DMS 273 (cell line): ENCODE data around the gene PACSIN3.
A peak's percentile ranks its signal among the peaks of the same experiment; 100 is the strongest.
"Not testable (repeated sequence)": the region's sequence is repeated elsewhere in the genome, so short reads cannot be mapped to it uniquely, and the experiment has no call there.

ENCODE experiments used
- DNase-seq: peaks from one replicate; lab custom pipeline; 2025; ENCODE audit not compliant: unreplicated experiment; lab: John Stamatoyannopoulos, UW

The PACSIN3 gene

DNA sequence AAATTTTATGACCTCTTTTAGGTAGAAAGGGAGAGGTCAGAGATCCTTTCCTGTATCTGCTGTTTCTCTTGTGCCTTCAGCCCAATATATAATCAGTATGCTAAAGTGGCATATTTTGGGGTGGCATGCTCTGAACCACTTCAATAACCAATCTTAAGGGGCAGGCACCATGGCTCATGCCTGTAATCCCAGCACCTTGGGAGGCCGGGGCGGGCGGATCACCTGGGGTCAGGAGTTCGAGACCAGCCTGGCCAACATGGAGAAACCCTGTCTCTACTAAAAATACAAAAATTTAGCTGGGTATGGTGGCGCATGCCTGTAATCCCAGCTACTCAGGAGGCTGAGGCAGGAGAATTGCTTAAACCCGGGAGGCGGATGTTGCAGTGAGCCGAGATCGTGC lies 11.9 kb upstream of the PACSIN3 start:
- not testable (repeated sequence) for DNase-seq

GRCh38 chr11:47192111-47192510 lies 5.9 kb upstream of the PACSIN3 start:
- no peak for DNase-seq

DNA sequence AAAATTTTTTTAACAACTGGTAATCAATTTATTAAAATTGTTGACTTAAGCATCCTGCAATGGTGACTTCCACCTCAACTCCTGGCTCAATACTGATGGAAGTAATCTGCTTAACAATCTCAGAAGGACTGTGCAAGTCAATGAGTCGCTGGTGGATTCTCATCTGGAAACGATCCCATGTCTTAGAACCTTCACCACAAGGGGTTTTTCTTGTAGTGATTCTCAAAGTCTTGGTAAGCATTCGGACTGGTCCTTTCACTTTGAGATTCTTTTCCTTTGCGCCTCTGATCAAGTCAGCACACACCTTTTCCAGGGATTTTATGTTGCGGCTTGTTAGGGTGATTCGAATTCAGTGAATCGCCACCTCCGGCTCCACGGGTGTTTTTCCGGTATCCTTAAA lies 4.9 kb upstream of the PACSIN3 start:
- DNase-seq, result not testable (repeated sequence)

DNA sequence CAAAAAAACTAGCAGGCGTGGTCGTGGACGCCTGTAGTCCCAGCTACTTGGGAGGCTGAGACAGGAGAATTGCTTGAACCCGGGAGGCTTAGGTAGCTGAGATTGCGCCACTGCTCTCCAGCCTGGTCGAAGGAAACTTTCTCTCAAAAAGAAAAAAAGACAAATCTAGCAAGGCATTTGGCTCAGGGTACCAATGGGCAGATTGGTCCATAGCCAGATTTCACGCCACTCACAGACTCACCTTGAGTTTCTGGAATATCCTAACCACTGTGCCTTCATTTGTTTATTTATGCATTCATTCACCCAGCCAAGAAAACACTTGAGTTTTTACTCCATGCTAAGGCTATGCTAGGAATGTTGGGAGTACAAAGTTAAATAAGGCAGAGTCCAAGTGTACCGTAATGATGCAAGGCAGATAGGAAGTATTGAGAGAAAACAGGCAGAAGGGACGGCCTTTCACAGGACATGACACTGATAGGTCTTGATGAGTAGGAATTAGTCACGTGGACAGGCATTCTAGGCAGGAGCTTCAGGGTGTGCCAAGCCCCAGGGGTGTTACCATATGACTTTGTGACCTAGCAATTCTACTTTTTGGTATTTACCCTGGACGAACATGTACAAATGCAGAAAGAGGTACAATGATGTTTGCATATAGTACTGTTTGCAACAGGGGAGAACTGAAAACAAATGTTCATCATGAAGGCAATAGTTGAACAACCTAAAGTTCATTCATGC lies 3.0 kb upstream of the PACSIN3 start:
- no peak for DNase-seq

DNA sequence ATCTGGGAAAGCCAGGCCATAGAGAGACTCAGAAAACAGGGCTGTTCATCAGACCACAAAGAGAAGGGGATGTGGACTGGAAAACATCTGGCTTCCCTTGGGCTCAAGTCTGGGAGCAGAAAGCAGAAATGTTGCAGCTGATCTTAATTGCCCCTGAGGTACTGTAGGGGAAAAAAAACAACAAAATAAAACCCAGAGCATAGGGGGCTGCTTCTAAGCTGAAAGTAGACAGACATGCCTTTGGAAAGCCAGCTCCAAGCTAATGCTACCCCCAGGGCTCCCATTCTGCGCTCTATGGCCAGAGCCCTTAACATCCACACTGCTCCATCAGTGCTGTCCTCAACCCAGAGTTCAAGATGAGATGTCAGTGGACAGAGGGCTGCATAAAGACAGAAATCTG lies 2.0 kb upstream of the PACSIN3 start:
- peak; percentile 31 for DNase-seq

- DNase-seq, result no peak
Measured at GRCh38 chr11:47187723-47188122, 1.5 kb upstream of the PACSIN3 start.

GRCh38 chr11:47186700-47187695 lies 764 bp upstream of the PACSIN3 start:
- peak; percentile 44 for DNase-seq

GRCh38 chr11:47185305-47186075 lies 744 bp downstream of the PACSIN3 start:
- DNase-seq, result peak; percentile 67

DNA sequence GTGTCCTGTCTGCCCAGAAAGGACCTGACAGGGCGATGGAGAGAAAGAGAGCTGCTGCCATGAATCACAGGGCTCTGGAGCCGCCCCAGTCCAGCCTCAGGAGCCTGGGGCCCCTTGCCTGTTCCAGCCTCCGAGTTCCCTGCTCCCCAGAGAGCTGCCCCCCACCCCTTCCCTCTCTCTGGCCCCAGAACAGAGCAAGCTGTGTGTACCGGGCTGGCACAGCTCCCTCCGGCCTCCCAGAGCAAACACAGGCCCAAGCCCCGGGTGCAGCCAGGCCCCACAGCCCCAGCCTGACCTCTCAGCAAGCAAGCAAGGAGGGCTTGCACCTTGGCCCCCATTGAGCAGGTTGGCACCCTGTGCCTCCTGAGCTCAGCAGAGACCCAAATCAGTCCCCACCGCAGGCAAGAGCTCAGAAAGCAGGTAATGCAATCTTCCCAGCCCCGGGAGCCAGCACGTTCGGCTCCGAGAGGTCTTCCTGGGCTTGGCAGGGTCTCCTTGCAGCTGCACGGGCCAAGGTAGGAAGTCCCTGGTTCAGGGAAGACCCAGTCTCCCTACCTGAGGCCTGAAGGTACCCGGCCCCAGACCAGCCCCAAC lies 1.4 kb downstream of the PACSIN3 start:
- DNase-seq, result no peak

DNA sequence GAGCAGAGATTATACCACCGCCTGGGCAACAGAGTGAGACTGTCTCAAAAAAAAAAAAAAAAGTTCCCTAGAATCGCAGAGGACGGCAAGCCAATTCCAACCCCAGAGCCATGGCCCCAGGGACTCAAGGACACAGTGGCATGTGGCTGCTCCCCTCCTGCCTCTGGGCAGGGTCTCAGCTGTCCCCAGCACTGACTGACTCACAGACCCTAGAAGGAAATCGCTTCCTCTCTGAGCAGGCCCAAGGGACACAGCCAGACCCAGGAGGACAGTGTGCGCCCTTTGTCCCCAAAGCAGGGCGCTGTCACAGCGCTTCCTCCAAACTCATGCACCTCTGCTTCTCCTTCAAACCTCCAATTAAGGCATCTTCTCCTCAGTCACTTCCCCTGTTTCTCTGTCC lies 2.3 kb downstream of the PACSIN3 start:
- no peak for DNase-seq

- DNase-seq, result no peak
Measured at GRCh38 chr11:47183031-47183856, 3.0 kb downstream of the PACSIN3 start.

GRCh38 chr11:47182380-47182779 lies 3.9 kb downstream of the PACSIN3 start:
- no peak for DNase-seq

DNA sequence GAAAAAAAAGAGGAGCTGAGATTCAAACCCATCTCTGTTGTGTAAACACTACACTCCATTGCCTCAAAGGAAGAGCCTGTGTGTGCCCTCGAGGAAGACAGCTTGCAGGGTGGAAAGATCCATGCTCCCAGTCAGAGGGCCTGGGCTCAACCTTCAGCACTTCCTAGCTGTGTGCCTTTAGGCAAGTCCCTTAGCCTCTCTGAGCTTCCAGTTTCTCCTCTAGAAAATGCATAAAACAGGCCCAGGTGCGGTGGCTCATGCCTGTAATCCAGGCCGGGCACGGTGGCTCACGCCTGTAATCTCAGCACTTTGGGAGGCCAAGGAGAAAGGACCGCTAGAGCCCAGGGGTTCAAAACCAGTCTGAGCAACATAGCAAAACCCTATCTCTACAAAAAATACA lies 5.0 kb downstream of the PACSIN3 start:
- DNase-seq, result no peak

GRCh38 chr11:47180006-47180787 lies 6.0 kb downstream of the PACSIN3 start:
- no peak for DNase-seq

DNA sequence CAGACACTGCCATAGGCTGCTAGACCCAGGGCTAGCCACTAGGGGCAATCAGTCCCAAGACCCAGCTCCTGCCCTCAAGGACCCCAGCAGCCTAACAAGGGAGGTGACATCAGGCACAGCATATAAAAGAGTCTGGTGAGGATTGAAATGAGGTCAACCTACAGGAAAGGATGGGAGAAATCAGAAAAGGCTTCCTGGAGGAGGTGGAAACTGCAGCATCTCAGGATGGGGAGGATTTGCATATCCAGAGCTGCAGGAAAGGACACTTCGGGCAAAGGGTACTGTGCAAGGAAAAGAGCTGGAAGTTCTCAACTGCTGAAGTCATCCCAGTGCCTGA lies 6.6 kb downstream of the PACSIN3 start:
- DNase-seq, result peak; percentile 53

DNA sequence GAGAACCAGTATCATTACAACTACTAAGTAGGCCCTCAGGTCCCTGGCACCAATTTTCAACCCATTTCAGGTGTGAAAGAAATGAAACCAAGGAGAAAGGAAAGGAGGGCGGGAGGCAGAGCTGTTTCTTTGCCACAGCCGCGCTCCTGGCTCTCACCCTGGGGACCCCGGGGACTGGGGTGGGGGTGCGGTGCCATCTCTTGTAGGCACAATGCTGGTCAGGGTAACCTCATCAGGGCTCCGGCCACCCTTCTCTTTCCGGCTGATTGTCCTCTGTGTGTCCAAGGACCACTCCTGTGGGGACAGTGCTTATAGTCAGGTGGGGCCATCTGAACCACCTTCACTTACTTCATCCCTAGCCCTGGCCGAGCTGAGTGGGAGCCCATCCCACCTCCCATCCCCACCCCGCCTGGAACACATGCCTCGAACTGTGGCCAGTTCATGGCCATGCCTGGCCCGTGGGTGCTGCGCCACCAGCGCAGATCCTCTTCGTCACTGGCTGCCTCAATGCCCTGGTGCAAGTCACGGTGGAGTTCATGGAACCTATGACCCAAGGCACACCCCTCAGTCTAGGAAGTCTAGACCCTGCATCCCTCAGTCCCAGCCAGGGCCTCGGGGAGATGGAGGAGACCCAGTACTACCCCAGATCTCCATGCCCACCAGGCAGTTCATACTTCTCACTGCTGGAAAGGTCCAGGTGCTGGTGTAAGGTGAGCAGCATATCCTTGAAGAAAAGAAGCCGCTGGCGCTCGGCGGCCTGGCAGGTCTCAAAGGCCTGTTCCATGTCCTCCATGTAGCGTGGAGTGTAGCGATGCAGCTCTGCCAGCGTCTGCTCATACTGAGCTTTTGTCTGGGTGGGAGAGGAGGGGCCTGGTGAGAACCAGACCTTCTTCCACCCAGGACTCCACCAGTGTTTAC lies 7.2 kb downstream of the PACSIN3 start:
- DNase-seq, result no peak

GRCh38 chr11:47178316-47178715 lies 7.9 kb downstream of the PACSIN3 start:
- DNase-seq, result no peak

- no peak for DNase-seq
Measured at GRCh38 chr11:47177846-47178245, 8.4 kb downstream of the PACSIN3 start.
